PFSK-1 (cell line): Measurements from ENCODE around the gene ZNF672.

Experiments used
- FOXP2 ChIP-seq: optimal IDR thresholded peaks from 2 replicates; pipeline ENCODE3; 2011; ENCODE audit warnings: borderline replicate concordance, control low read depth, inconsistent platforms; ENCODE audit not compliant: insufficient read depth; ENCODE audit errors: extremely low read length, extremely low read depth
- POLR2AphosphoS5 ChIP-seq: IDR thresholded peaks from 2 replicates; pipeline ENCODE4 v1.6.1; 2012; ENCODE audit warnings: low read depth, mild to moderate bottlenecking, control low read depth, low read length, moderate library complexity
- REST ChIP-seq, 2 experiments: IDR thresholded peaks; 2 replicates each; pipeline versions ENCODE4 v1.6.1 to v1.8.0; 2011 to 2012; ENCODE audit warnings: low read depth in 2 of 2, low read length in 2 of 2, control low read depth in 1 of 2, inconsistent platforms in 1 of 2, mild to moderate bottlenecking in 1 of 2, moderate library complexity in 1 of 2; ENCODE audit not compliant: insufficient read depth in 1 of 2
- SIN3A ChIP-seq: IDR thresholded peaks from 2 replicates; pipeline ENCODE4 v1.6.1; 2012; ENCODE audit warnings: mild to moderate bottlenecking, low read length, moderate library complexity, borderline replicate concordance; ENCODE audit not compliant: insufficient read depth
- TAF1 ChIP-seq: IDR thresholded peaks from 2 replicates; pipeline ENCODE4 v1.6.1; 2012; ENCODE audit warnings: low read length, control low read depth, borderline replicate concordance; ENCODE audit not compliant: insufficient read depth

The ZNF672 gene

DNA sequence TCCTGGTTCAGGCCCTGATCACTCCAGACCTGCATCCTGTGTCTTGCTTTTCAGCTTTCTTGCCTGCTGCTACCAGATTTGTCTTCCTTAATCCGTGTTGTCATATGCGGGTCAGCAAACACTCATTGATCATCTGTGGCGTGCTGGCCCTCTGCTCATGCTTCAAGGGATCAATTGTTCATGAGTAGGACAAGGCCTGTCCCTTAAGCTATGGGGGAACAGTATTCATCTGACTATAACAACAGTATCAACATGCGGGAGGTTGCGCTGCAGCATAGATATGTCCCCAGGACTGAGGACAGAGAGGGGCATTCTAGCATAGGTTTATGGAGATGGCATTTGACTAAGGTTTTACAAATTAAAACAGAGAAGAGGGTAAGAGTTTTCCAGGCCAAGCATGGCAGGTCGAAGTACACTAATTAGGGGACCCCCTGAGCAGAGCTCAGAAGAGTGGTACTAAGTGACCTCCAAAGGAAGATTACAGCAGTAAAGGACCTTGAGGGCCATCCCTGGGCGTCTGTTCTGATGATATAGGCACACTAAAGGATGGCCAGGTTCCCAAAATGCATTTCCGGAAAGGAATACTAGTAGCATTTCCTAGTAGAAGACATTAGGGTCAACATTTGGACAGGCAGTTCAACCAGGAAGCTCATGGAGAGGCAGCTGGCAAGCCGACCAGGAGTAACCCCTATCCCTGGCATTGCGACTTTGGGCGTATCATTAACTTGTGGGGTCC is 811 bp upstream of the ZNF672 start:
- TF ChIP-seq POLR2AphosphoS5 (no peak), SIN3A (no peak), FOXP2 (no peak), TAF1 (no peak), REST (IDR thresholded peaks at IDR 0.05; ENCODE audit: insufficient read depth in 1 of 2, low read depth in 2 of 2, low read length in 2 of 2) (no peak)

- TF ChIP-seq POLR2AphosphoS5 (peak; percentile 80), REST (IDR thresholded peaks at IDR 0.05; ENCODE audit: insufficient read depth in 1 of 2, low read depth in 2 of 2, low read length in 2 of 2) (no peak), TAF1 (peak; percentile 76; the same call in 1 of the 2 replicates), SIN3A (no peak), FOXP2 (peak; percentile 10)
Measured at GRCh38 chr1:248838357-248839167, 538 bp downstream of the ZNF672 start.

DNA sequence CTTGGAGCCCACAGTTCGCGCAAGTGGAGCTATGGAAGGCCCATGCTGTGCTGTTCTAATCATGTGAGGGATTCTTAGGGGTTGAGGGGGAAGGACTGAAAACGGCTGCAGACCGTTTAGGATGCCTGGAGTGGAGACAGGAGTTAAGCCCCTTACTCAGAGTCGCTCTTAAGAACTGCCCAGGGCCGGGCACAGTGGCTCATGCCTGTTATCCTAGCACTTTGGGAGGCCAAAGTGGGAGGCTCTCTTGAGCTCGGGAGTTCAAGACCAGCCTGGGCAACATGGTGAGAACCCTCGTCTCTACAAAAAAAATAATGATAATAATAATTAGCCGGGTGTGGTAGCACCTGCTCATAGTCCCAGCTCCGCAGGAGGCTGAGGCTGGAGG is 1.1 kb downstream of the ZNF672 start:
- TF ChIP-seq FOXP2 (no peak), REST (IDR thresholded peaks at IDR 0.05; ENCODE audit: insufficient read depth in 1 of 2, low read depth in 2 of 2, low read length in 2 of 2) (no peak)

- TF ChIP-seq TAF1 (no peak), SIN3A (no peak), FOXP2 (no peak), POLR2AphosphoS5 (no peak), REST (IDR thresholded peaks at IDR 0.05; ENCODE audit: insufficient read depth in 1 of 2, low read depth in 2 of 2, low read length in 2 of 2) (no peak)
Measured at GRCh38 chr1:248840946-248841345, 2.9 kb downstream of the ZNF672 start.
